ENCODE data around the gene TMEM61.

DNA sequence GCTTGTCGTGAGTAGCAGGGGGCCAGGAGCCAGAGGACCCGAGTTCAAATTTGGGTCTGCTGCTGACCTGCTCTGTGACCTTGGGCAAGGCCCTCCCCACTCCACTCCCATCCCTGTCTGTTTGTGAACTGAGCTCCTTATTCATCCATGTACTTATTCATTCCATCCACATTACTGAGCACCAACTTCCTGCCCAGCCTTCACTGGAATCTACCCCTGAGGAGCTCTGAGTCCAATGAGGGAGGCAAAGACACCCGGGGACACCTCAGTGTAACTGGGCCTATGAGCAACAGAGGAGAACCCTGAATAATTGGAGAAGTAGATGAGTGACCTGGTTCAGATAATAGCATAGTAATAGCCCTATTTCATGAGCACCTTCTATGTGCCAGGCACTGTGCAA, 27.2 kb downstream of the TMEM61 start:
- TF ChIP-seq POLR2A (IDR thresholded peaks at IDR 0.05; ENCODE audit: low read depth, low read length) (no peak), TAF1 (IDR thresholded peaks at IDR 0.05; ENCODE audit: borderline replicate concordance, low read depth, low read length) (no peak)

Measured in GM12892 (cell line).